Measurements from ENCODE around the gene TSPYL6.

The TSPYL6 gene

GRCh38 chr2:54208364-54209240, 47.4 kb downstream of the TSPYL6 start:
- H3K4me3 ChIP-seq (ENCODE audit: low read length), result no peak overlapping the region
- H3K27me3 ChIP-seq (ENCODE audit: control insufficient read depth, insufficient read depth, low read length), result no peaks in the 10 kb centered on the region
- H3K4me1 ChIP-seq (ENCODE audit: control insufficient read depth, insufficient read depth, low read length), result peaks cover 3% of the 10 kb centered on the region
- no peak overlapping the region for H3K9ac ChIP-seq (ENCODE audit: low read length)
- no peak overlapping the region for H3K27ac ChIP-seq (ENCODE audit: low read depth, low read length)
- H3K36me3 ChIP-seq (ENCODE audit: control insufficient read depth, insufficient read depth, low read length), result no peaks in the 10 kb centered on the region

GRCh38 chr2:54207666-54208195, 48.3 kb downstream of the TSPYL6 start:
- Histone ChIP-seq H3K4me1 (ENCODE audit: control insufficient read depth, insufficient read depth, low read length) (peaks cover 3% of the 10 kb centered on the region), H3K27me3 (ENCODE audit: control insufficient read depth, insufficient read depth, low read length) (no peaks in the 10 kb centered on the region), H3K27ac (ENCODE audit: low read depth, low read length) (no peak overlapping the region), H3K9ac (ENCODE audit: low read length) (no peak overlapping the region), H3K36me3 (ENCODE audit: control insufficient read depth, insufficient read depth, low read length) (no peaks in the 10 kb centered on the region), H3K4me3 (ENCODE audit: low read length) (no peak overlapping the region)

GRCh38 chr2:54206596-54206995, 49.4 kb downstream of the TSPYL6 start:
- Histone ChIP-seq H3K4me3 (ENCODE audit: low read length) (no peak overlapping the region), H3K9ac (ENCODE audit: low read length) (no peak overlapping the region), H3K36me3 (ENCODE audit: control insufficient read depth, insufficient read depth, low read length) (no peaks in the 10 kb centered on the region), H3K27me3 (ENCODE audit: control insufficient read depth, insufficient read depth, low read length) (no peaks in the 10 kb centered on the region), H3K4me1 (ENCODE audit: control insufficient read depth, insufficient read depth, low read length) (no peaks in the 10 kb centered on the region), H3K27ac (ENCODE audit: low read depth, low read length) (no peak overlapping the region)

GRCh38 chr2:54204476-54204875, 51.6 kb downstream of the TSPYL6 start:
- Histone ChIP-seq H3K27me3 (ENCODE audit: control insufficient read depth, insufficient read depth, low read length) (no peaks in the 10 kb centered on the region), H3K27ac (ENCODE audit: low read depth, low read length) (no peak overlapping the region), H3K4me1 (ENCODE audit: control insufficient read depth, insufficient read depth, low read length) (no peaks in the 10 kb centered on the region), H3K4me3 (ENCODE audit: low read length) (no peak overlapping the region), H3K36me3 (ENCODE audit: control insufficient read depth, insufficient read depth, low read length) (no peaks in the 10 kb centered on the region), H3K9ac (ENCODE audit: low read length) (no peak overlapping the region)

Data from rectal smooth muscle tissue (tissue), 1 donor.